GM18526 (cell line): ENCODE measurements around the gene NRXN2.

Experiments
- POLR2A ChIP-seq: IDR thresholded peaks from 3 replicates; pipeline ENCODE4 v1.6.1; 2011; ENCODE audit not compliant: insufficient read length; ENCODE audit errors: extremely low read depth

The NRXN2 gene

GRCh38 chr11:64722141-64723065 lies 594 bp downstream of the NRXN2 start:
- no peak for TF ChIP-seq POLR2A

GRCh38 chr11:64721359-64721699 lies 1.7 kb downstream of the NRXN2 start:
- TF ChIP-seq POLR2A = no peak

GRCh38 chr11:64720640-64721358 lies 2.2 kb downstream of the NRXN2 start:
- TF ChIP-seq POLR2A = no peak

- no peak for TF ChIP-seq POLR2A
These were observed 2.8 kb downstream of the NRXN2 start for GRCh38 chr11:64720167-64720566.

- no peak for TF ChIP-seq POLR2A
These were observed 3.6 kb downstream of the NRXN2 start for GRCh38 chr11:64719406-64719805.

GRCh38 chr11:64718780-64719124 lies 4.2 kb downstream of the NRXN2 start:
- TF ChIP-seq POLR2A = no peak

- TF ChIP-seq POLR2A = no peak
These were observed 4.8 kb downstream of the NRXN2 start for GRCh38 chr11:64718084-64718779.

GRCh38 chr11:64717268-64717578 lies 5.8 kb downstream of the NRXN2 start:
- no peak for TF ChIP-seq POLR2A

- no peak for TF ChIP-seq POLR2A
These were observed 6.3 kb downstream of the NRXN2 start for GRCh38 chr11:64716473-64717267.

- no peak for TF ChIP-seq POLR2A
These were observed 7.1 kb downstream of the NRXN2 start for GRCh38 chr11:64715756-64716472.

GRCh38 chr11:64715110-64715509 lies 7.9 kb downstream of the NRXN2 start:
- TF ChIP-seq POLR2A = no peak

GRCh38 chr11:64714666-64715065 lies 8.3 kb downstream of the NRXN2 start:
- no peak for TF ChIP-seq POLR2A

- no peak for TF ChIP-seq POLR2A
These were observed 9.1 kb downstream of the NRXN2 start for GRCh38 chr11:64713781-64714363.

GRCh38 chr11:64713016-64713707 lies 9.8 kb downstream of the NRXN2 start:
- no peak for TF ChIP-seq POLR2A
